ENCODE results near the gene MGAT5. TPM values are rescaled to one million over a fixed set of nuclear protein-coding genes. Genes with fewer than 3 reads are reported as not detected.

The MGAT5 gene
- total and polyA plus RNA-seq, 2 donors = 8.8 to 36.8 TPM

- WGBS = 62% methylated on average over 2 of the region's 2 CpGs
- peak in 1 of 9 donors; percentile 62 for DNase-seq (ENCODE audit: low read depth in 6 of 9, low spot score in 9 of 9)
- Histone ChIP-seq H3K27me3 (ENCODE audit: control insufficient read depth in 2 of 2, insufficient read depth in 1 of 2, low read length in 1 of 2) (no peaks in the 10 kb centered on the region), H3K36me3 (ENCODE audit: control insufficient read depth in 2 of 2, insufficient read depth in 2 of 2, low read length in 1 of 2) (peaks cover 3 to 5% of the 10 kb centered on the region in 2 donors), H3K4me3 (ENCODE audit: low read length in 2 of 2) (no peak overlapping the region), H3K4me1 (ENCODE audit: control insufficient read depth in 2 of 2, insufficient read depth in 2 of 2, low read length in 2 of 2) (peaks cover 49 to 56% of the 10 kb centered on the region in 2 donors), H3K9me3 (ENCODE audit: control insufficient read depth in 2 of 2, insufficient read depth in 1 of 2, low read length in 1 of 2) (no peaks in the 10 kb centered on the region), H3K27ac (ENCODE audit: low read depth in 1 of 2, low read length in 1 of 2) (peak overlapping the region; percentile 64 to 91)
Observed at GRCh38 chr2:134217351-134217750, 36.5 kb upstream of the MGAT5 start.

- no peaks in the 10 kb centered on the region for H3K9me3 ChIP-seq (ENCODE audit: control insufficient read depth in 2 of 2, insufficient read depth in 1 of 2, low read length in 1 of 2)
- DNase-seq (ENCODE audit: low read depth in 6 of 9, low spot score in 9 of 9) = peak in 1 of 9 donors; percentile 47
- peaks cover 49 to 52% of the 10 kb centered on the region in 2 donors for H3K4me1 ChIP-seq (ENCODE audit: control insufficient read depth in 2 of 2, insufficient read depth in 2 of 2, low read length in 2 of 2)
- peak overlapping the region; percentile 8 to 91 for H3K27ac ChIP-seq (ENCODE audit: low read depth in 1 of 2, low read length in 1 of 2)
- 94% methylated on average over 1 of the region's 1 CpG for WGBS
- no peak overlapping the region for H3K4me3 ChIP-seq (ENCODE audit: low read length in 2 of 2)
- H3K36me3 ChIP-seq (ENCODE audit: control insufficient read depth in 2 of 2, insufficient read depth in 2 of 2, low read length in 1 of 2) = peaks cover 3 to 5% of the 10 kb centered on the region in 2 donors
- H3K27me3 ChIP-seq (ENCODE audit: control insufficient read depth in 2 of 2, insufficient read depth in 1 of 2, low read length in 1 of 2) = no peaks in the 10 kb centered on the region
Observed at GRCh38 chr2:134217924-134218323, 35.9 kb upstream of the MGAT5 start.

- H3K9me3 ChIP-seq (ENCODE audit: control insufficient read depth in 2 of 2, insufficient read depth in 1 of 2, low read length in 1 of 2) = no peaks in the 10 kb centered on the region
- H3K4me3 ChIP-seq (ENCODE audit: low read length in 2 of 2) = no peak overlapping the region
- peaks cover 49 to 54% of the 10 kb centered on the region in 2 donors for H3K4me1 ChIP-seq (ENCODE audit: control insufficient read depth in 2 of 2, insufficient read depth in 2 of 2, low read length in 2 of 2)
- peak overlapping the region in 1 of 2 donors; percentile 91 for H3K27ac ChIP-seq (ENCODE audit: low read depth in 1 of 2, low read length in 1 of 2)
- H3K27me3 ChIP-seq (ENCODE audit: control insufficient read depth in 2 of 2, insufficient read depth in 1 of 2, low read length in 1 of 2) = no peaks in the 10 kb centered on the region
- peak in 1 of 9 donors; percentile 43 for DNase-seq (ENCODE audit: low read depth in 6 of 9, low spot score in 9 of 9)
- peaks cover 3 to 5% of the 10 kb centered on the region in 2 donors for H3K36me3 ChIP-seq (ENCODE audit: control insufficient read depth in 2 of 2, insufficient read depth in 2 of 2, low read length in 1 of 2)
- 65% methylated on average over 3 of the region's 3 CpGs for WGBS
Observed at GRCh38 chr2:134218414-134218813, 35.5 kb upstream of the MGAT5 start.

GRCh38 chr2:134218930-134219658 lies 34.8 kb upstream of the MGAT5 start:
- Histone ChIP-seq H3K27ac (ENCODE audit: low read depth in 1 of 2, low read length in 1 of 2) (peak overlapping the region; percentile 85 to 91), H3K27me3 (ENCODE audit: control insufficient read depth in 2 of 2, insufficient read depth in 1 of 2, low read length in 1 of 2) (no peaks in the 10 kb centered on the region), H3K9me3 (ENCODE audit: control insufficient read depth in 2 of 2, insufficient read depth in 1 of 2, low read length in 1 of 2) (no peaks in the 10 kb centered on the region), H3K36me3 (ENCODE audit: control insufficient read depth in 2 of 2, insufficient read depth in 2 of 2, low read length in 1 of 2) (peaks cover 3 to 5% of the 10 kb centered on the region in 2 donors), H3K4me1 (ENCODE audit: control insufficient read depth in 2 of 2, insufficient read depth in 2 of 2, low read length in 2 of 2) (peaks cover 49 to 54% of the 10 kb centered on the region in 2 donors), H3K4me3 (ENCODE audit: low read length in 2 of 2) (no peak overlapping the region)
- 27% methylated on average over 9 of the region's 9 CpGs for WGBS
- DNase-seq (ENCODE audit: low read depth in 6 of 9, low spot score in 9 of 9) = peak in 8 of 9 donors; percentile 55 to 93 (median 80)

GRCh38 chr2:134220344-134220974 lies 33.4 kb upstream of the MGAT5 start:
- 58% methylated on average over 7 of the region's 7 CpGs for WGBS
- peak overlapping the region in 1 of 2 donors; percentile 91 for H3K27ac ChIP-seq (ENCODE audit: low read depth in 1 of 2, low read length in 1 of 2)

GRCh38 chr2:134224005-134224404 lies 29.9 kb upstream of the MGAT5 start:
- H3K36me3 ChIP-seq (ENCODE audit: control insufficient read depth in 2 of 2, insufficient read depth in 2 of 2, low read length in 1 of 2) = no peaks in the 10 kb centered on the region
- no peaks in the 10 kb centered on the region for H3K27me3 ChIP-seq (ENCODE audit: control insufficient read depth in 2 of 2, insufficient read depth in 1 of 2, low read length in 1 of 2)
- H3K9me3 ChIP-seq (ENCODE audit: control insufficient read depth in 2 of 2, insufficient read depth in 1 of 2, low read length in 1 of 2) = peaks cover 0 to 4% of the 10 kb centered on the region in 2 donors
- no peak overlapping the region for H3K27ac ChIP-seq (ENCODE audit: low read depth in 1 of 2, low read length in 1 of 2)
- H3K4me1 ChIP-seq (ENCODE audit: control insufficient read depth in 2 of 2, insufficient read depth in 2 of 2, low read length in 2 of 2) = peaks cover 23 to 42% of the 10 kb centered on the region in 2 donors
- H3K4me3 ChIP-seq (ENCODE audit: low read length in 2 of 2) = no peak overlapping the region
- DNase-seq (ENCODE audit: low read depth in 6 of 9, low spot score in 9 of 9) = no peak
- WGBS = 88% methylated on average over 3 of the region's 3 CpGs

More at GRCh38 chr2:134220344-134220974, 33.4 kb upstream of the MGAT5 start:
- DNase-seq (ENCODE audit: low read depth in 6 of 9, low spot score in 9 of 9) = no peak
- Histone ChIP-seq H3K4me3 (ENCODE audit: low read length in 2 of 2) (no peak overlapping the region), H3K36me3 (ENCODE audit: control insufficient read depth in 2 of 2, insufficient read depth in 2 of 2, low read length in 1 of 2) (no peaks in the 10 kb centered on the region), H3K9me3 (ENCODE audit: control insufficient read depth in 2 of 2, insufficient read depth in 1 of 2, low read length in 1 of 2) (no peaks in the 10 kb centered on the region), H3K27me3 (ENCODE audit: control insufficient read depth in 2 of 2, insufficient read depth in 1 of 2, low read length in 1 of 2) (no peaks in the 10 kb centered on the region), H3K4me1 (ENCODE audit: control insufficient read depth in 2 of 2, insufficient read depth in 2 of 2, low read length in 2 of 2) (peaks cover 49 to 63% of the 10 kb centered on the region in 2 donors)

GRCh38 chr2:134225173-134225572 lies 28.7 kb upstream of the MGAT5 start:
- no peak for DNase-seq (ENCODE audit: low read depth in 6 of 9, low spot score in 9 of 9)
- H3K4me3 ChIP-seq (ENCODE audit: low read length in 2 of 2) = no peak overlapping the region
- H3K9me3 ChIP-seq (ENCODE audit: control insufficient read depth in 2 of 2, insufficient read depth in 1 of 2, low read length in 1 of 2) = peaks cover 0 to 8% of the 10 kb centered on the region in 2 donors
- WGBS = 97% methylated on average over 2 of the region's 2 CpGs
- H3K4me1 ChIP-seq (ENCODE audit: control insufficient read depth in 2 of 2, insufficient read depth in 2 of 2, low read length in 2 of 2) = peaks cover 11 to 30% of the 10 kb centered on the region in 2 donors
- no peaks in the 10 kb centered on the region for H3K27me3 ChIP-seq (ENCODE audit: control insufficient read depth in 2 of 2, insufficient read depth in 1 of 2, low read length in 1 of 2)
- H3K27ac ChIP-seq (ENCODE audit: low read depth in 1 of 2, low read length in 1 of 2) = no peak overlapping the region
- no peaks in the 10 kb centered on the region for H3K36me3 ChIP-seq (ENCODE audit: control insufficient read depth in 2 of 2, insufficient read depth in 2 of 2, low read length in 1 of 2)

GRCh38 chr2:134225841-134226240 lies 28.0 kb upstream of the MGAT5 start:
- no peak for DNase-seq (ENCODE audit: low read depth in 6 of 9, low spot score in 9 of 9)
- 94% methylated on average over 2 of the region's 2 CpGs for WGBS
- no peaks in the 10 kb centered on the region for H3K36me3 ChIP-seq (ENCODE audit: control insufficient read depth in 2 of 2, insufficient read depth in 2 of 2, low read length in 1 of 2)
- H3K9me3 ChIP-seq (ENCODE audit: control insufficient read depth in 2 of 2, insufficient read depth in 1 of 2, low read length in 1 of 2) = peaks cover 0 to 9% of the 10 kb centered on the region in 2 donors
- H3K27me3 ChIP-seq (ENCODE audit: control insufficient read depth in 2 of 2, insufficient read depth in 1 of 2, low read length in 1 of 2) = no peaks in the 10 kb centered on the region
- no peak overlapping the region for H3K4me3 ChIP-seq (ENCODE audit: low read length in 2 of 2)
- peaks cover 5 to 24% of the 10 kb centered on the region in 2 donors for H3K4me1 ChIP-seq (ENCODE audit: control insufficient read depth in 2 of 2, insufficient read depth in 2 of 2, low read length in 2 of 2)
- no peak overlapping the region for H3K27ac ChIP-seq (ENCODE audit: low read depth in 1 of 2, low read length in 1 of 2)

- DNase-seq (ENCODE audit: low read depth in 6 of 9, low spot score in 9 of 9) = no peak
- peaks cover 0 to 9% of the 10 kb centered on the region in 2 donors for H3K9me3 ChIP-seq (ENCODE audit: control insufficient read depth in 2 of 2, insufficient read depth in 1 of 2, low read length in 1 of 2)
- H3K4me1 ChIP-seq (ENCODE audit: control insufficient read depth in 2 of 2, insufficient read depth in 2 of 2, low read length in 2 of 2) = peaks cover 7 to 25% of the 10 kb centered on the region in 2 donors
- H3K4me3 ChIP-seq (ENCODE audit: low read length in 2 of 2) = no peak overlapping the region
- H3K27ac ChIP-seq (ENCODE audit: low read depth in 1 of 2, low read length in 1 of 2) = no peak overlapping the region
- no peaks in the 10 kb centered on the region for H3K27me3 ChIP-seq (ENCODE audit: control insufficient read depth in 2 of 2, insufficient read depth in 1 of 2, low read length in 1 of 2)
- no peaks in the 10 kb centered on the region for H3K36me3 ChIP-seq (ENCODE audit: control insufficient read depth in 2 of 2, insufficient read depth in 2 of 2, low read length in 1 of 2)
- WGBS = 73% methylated on average over 4 of the region's 4 CpGs
Observed at GRCh38 chr2:134226601-134227000, 27.3 kb upstream of the MGAT5 start.
